Measurements from ENCODE around the gene FLAD1.

The FLAD1 gene

DNA sequence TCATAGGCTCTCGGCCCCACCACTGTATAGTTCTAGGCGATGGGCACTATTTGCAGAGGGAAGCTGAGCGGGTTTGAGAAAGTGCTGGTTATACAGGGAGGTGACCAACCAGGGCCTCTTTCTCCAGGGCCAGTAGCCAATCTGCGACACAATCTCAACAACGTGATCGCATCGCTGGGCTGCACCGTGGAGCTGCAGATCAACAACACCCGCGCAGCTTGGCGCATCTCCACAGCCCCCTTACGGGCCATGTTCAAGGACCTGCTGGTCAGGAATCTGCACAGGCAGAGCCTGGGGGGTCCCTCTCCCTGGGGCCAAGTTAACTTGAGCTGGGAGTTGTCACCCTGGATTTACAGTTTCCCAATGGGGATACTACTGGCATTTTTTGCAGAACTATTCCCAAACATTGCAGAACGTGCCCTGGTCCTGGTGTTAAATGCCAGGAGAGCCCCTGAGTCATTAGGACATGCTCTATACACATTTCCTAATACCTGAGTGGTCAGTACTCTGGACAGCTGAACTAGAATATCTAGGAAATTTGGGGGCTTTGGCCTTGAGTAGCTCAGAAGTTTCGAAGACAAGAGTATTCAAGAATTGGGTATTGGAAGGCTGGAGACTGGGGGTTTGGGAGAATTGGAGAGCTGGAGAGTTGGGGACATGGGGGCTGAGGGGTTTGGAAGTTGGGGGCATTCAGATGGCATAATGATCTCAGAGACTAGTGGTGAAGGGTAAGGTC lies 57.4 kb downstream of the FLAD1 start:
- DNase-seq, result no peak

Measured in NCI-H345 (cell line).